ENCODE data around the gene ESPN. TPM values are rescaled to one million over a fixed set of nuclear protein-coding genes. Genes with fewer than 3 reads are reported as not detected.

The ESPN gene
- total RNA-seq, 1 donor from 2014 or later: 3.1 TPM

Other genes with a start within 250 kb of the ESPN start
- gene CHD5, start 244.5 kb upstream of the ESPN start, total RNA-seq: 0.23 TPM
- 282 TPM for gene RPL22, start 225.2 kb upstream of the ESPN start, total RNA-seq
- gene RNF207, start 218.7 kb upstream of the ESPN start, total RNA-seq: 26.6 TPM
- 52.9 TPM for gene ICMT, start 188.8 kb upstream of the ESPN start, total RNA-seq
- not detected for gene HES3, start 180.6 kb upstream of the ESPN start, total RNA-seq
- 14.8 TPM for gene GPR153, start 163.7 kb upstream of the ESPN start, total RNA-seq
- 21.4 TPM for gene ACOT7, start 31.0 kb upstream of the ESPN start, total RNA-seq
- gene HES2, start 4.9 kb upstream of the ESPN start, total RNA-seq: 0.09 TPM
- 20.6 TPM for gene TNFRSF25, start 41.4 kb downstream of the ESPN start, total RNA-seq
- 18.5 TPM for gene PLEKHG5, start 66.9 kb downstream of the ESPN start, total RNA-seq
- 24.2 TPM for gene NOL9, start 129.7 kb downstream of the ESPN start, total RNA-seq
- gene TAS1R1, start 130.5 kb downstream of the ESPN start, total RNA-seq: 0.49 TPM
- gene ZBTB48, start 155.2 kb downstream of the ESPN start, total RNA-seq: 55.1 TPM
- 42.4 TPM for gene KLHL21, start 178.1 kb downstream of the ESPN start, total RNA-seq
- gene PHF13, start 189.0 kb downstream of the ESPN start, total RNA-seq: 15.1 TPM
- gene THAP3, start 200.1 kb downstream of the ESPN start, total RNA-seq: 25.2 TPM

Measured in mucosa of gallbladder (tissue), 1 donor.